H1 (cell line): ENCODE results near the gene CNPY2.

Experiments used
- BRCA1 ChIP-seq: IDR thresholded peaks from 2 replicates; pipeline ENCODE4 v1.6.1; 2012; ENCODE audit warnings: low read depth, low read length, improper control_type of control experiment
- CEBPB ChIP-seq: IDR thresholded peaks from 2 replicates; pipeline ENCODE4 v1.6.1; 2012; ENCODE audit warnings: low read depth, low read length
- CTCF ChIP-seq, 3 experiments: IDR thresholded peaks; 1 replicate in 2 of 3; 2 replicates in 1 of 3; pipeline versions ENCODE4 v1.5.1 to v1.6.1; 2011; ENCODE audit warnings: low read length in 3 of 3, mild to moderate bottlenecking in 3 of 3, inconsistent platforms in 2 of 3, low read depth in 1 of 3, moderate library complexity in 1 of 3; ENCODE audit not compliant: insufficient read depth in 1 of 3; ENCODE audit errors: control extremely low read depth in 1 of 3
- EGR1 ChIP-seq: IDR thresholded peaks from 2 replicates; pipeline ENCODE4 v1.6.1; 2011; ENCODE audit warnings: low read depth, low read length, borderline replicate concordance
- HDAC2 ChIP-seq, 2 experiments: fragments of 300-600 bp in 1 of 2; sonication (generic) in 1 of 2; IDR thresholded peaks; 2 replicates each; pipeline ENCODE4 v1.6.1; 2011 to 2012; ENCODE audit warnings: low read depth in 2 of 2, low read length in 2 of 2, mild to moderate bottlenecking in 2 of 2, moderate library complexity in 2 of 2, borderline replicate concordance in 1 of 2, inconsistent platforms in 1 of 2
- JUND ChIP-seq: IDR thresholded peaks from 2 replicates; pipeline ENCODE4 v1.6.1; 2011; ENCODE audit warnings: mild to moderate bottlenecking, improper control_type of control experiment, low read length
- POLR2A ChIP-seq, 2 experiments: IDR thresholded peaks; 1 replicate in 1 of 2; 2 replicates in 1 of 2; pipeline ENCODE4 v1.6.1; 2011; ENCODE audit warnings: low read depth in 2 of 2, low read length in 2 of 2, mild to moderate bottlenecking in 2 of 2; ENCODE audit errors: control extremely low read depth in 1 of 2
- POLR2AphosphoS5 ChIP-seq: IDR thresholded peaks from 2 replicates; pipeline ENCODE4 v1.6.1; 2011; ENCODE audit warnings: low read depth, low read length
- POU5F1 ChIP-seq: IDR thresholded peaks from 2 replicates; pipeline ENCODE4 v1.6.1; 2011; ENCODE audit warnings: low read depth, mild to moderate bottlenecking, low read length, moderate library complexity
- SAP30 ChIP-seq: fragments of 300-600 bp; sonication (generic); IDR thresholded peaks from 2 replicates; pipeline ENCODE4 v1.7.1; 2012; ENCODE audit warnings: low read length, moderate library complexity, mild to moderate bottlenecking, inconsistent platforms; ENCODE audit not compliant: insufficient read depth, insufficient replicate concordance
- SUZ12 ChIP-seq: fragments of 200-600 bp; sonication (generic); IDR thresholded peaks from 2 replicates; pipeline ENCODE4 v1.6.1; 2012; ENCODE audit warnings: mild to moderate bottlenecking, inconsistent platforms, low read length, moderate library complexity, mixed read lengths
- TEAD4 ChIP-seq: IDR thresholded peaks from 2 replicates; pipeline ENCODE4 v1.6.1; 2012; ENCODE audit warnings: low read depth, low read length, inconsistent platforms, mixed read lengths
- YY1 ChIP-seq: IDR thresholded peaks from 2 replicates; pipeline ENCODE4 v1.6.1; 2011; ENCODE audit warnings: low read depth, mild to moderate bottlenecking, low read length
- ZNF274 ChIP-seq: IDR thresholded peaks from 2 replicates; pipeline ENCODE4 v1.7.0; 2012; ENCODE audit warnings: low read length, borderline replicate concordance; ENCODE audit errors: extremely low read depth

- TF ChIP-seq BRCA1 (no peak), YY1 (no peak), SAP30 (no peak), POU5F1 (no peak), POLR2AphosphoS5 (no peak), CTCF (IDR thresholded peaks at IDR 0.05; ENCODE audit: control extremely low read depth in 1 of 3, insufficient read depth in 1 of 3, low read depth in 1 of 3, low read length in 3 of 3) (no peak), JUND (no peak), EGR1 (no peak), POLR2A (IDR thresholded peaks at IDR 0.05; ENCODE audit: control extremely low read depth in 1 of 2, low read depth in 2 of 2, low read length in 2 of 2) (no peak), HDAC2 (IDR thresholded peaks at IDR 0.05; ENCODE audit: borderline replicate concordance in 1 of 2, low read depth in 2 of 2, low read length in 2 of 2) (no peak), CEBPB (no peak), ZNF274 (no peak), TEAD4 (no peak), SUZ12 (no peak)
Measured at GRCh38 chr12:56315249-56315621, 553 bp downstream of the CNPY2 start.
